ENCODE results near the gene LRCH1. TPM values are rescaled to one million over a fixed set of nuclear protein-coding genes. Genes with fewer than 3 reads are reported as not detected.

The LRCH1 gene
- total RNA-seq, 4 donors from 2014 or later = 5.0 to 20.4 (median 7.4) TPM

GRCh38 chr13:46526740-46527139 lies 26.2 kb upstream of the LRCH1 start:
- peaks cover 0 to 27% (median 3%) of the 10 kb centered on the region in 3 donors for H3K4me1 ChIP-seq
- no peak for TF ChIP-seq CTCF (IDR thresholded peaks at IDR 0.05)
- H3K4me3 ChIP-seq = no peak overlapping the region
- DNase-seq = no peak
- WGBS, 2 donors = 52 to 60% methylated on average over 3 of the region's 3 CpGs
- no peak overlapping the region for H3K27ac ChIP-seq
- H3K9me3 ChIP-seq = no peaks in the 10 kb centered on the region
- intact Hi-C loops (cut with DNase I) = no loop called here
- H3K27me3 ChIP-seq = peaks cover 0 to 27% (median 0%) of the 10 kb centered on the region in 4 donors
- H3K36me3 ChIP-seq = no peaks in the 10 kb centered on the region

GRCh38 chr13:46527237-46527636 lies 25.7 kb upstream of the LRCH1 start:
- TF ChIP-seq POLR2A (IDR thresholded peaks at IDR 0.05) (no peak), CTCF (IDR thresholded peaks at IDR 0.05) (no peak)
- WGBS, 2 donors = 49 to 70% methylated on average over 2 of the region's 2 CpGs
- H3K36me3 ChIP-seq = no peaks in the 10 kb centered on the region
- intact Hi-C loops (cut with DNase I) = no loop called here
- peaks cover 0 to 27% (median 0%) of the 10 kb centered on the region in 4 donors for H3K27me3 ChIP-seq
- H3K27ac ChIP-seq = no peak overlapping the region
- H3K9me3 ChIP-seq = no peaks in the 10 kb centered on the region
- H3K4me1 ChIP-seq = peaks cover 0 to 22% (median under 1%) of the 10 kb centered on the region in 3 donors
- DNase-seq = no peak
- H3K4me3 ChIP-seq = no peak overlapping the region

- TF ChIP-seq CTCF (IDR thresholded peaks at IDR 0.05) (no peak), POLR2A (IDR thresholded peaks at IDR 0.05) (no peak)
- DNase-seq = no peak
- intact Hi-C loops (cut with DNase I) = no loop called here
- Histone ChIP-seq H3K9me3 (no peaks in the 10 kb centered on the region), H3K4me3 (no peak overlapping the region), H3K4me1 (peaks cover 0 to 7% (median 0%) of the 10 kb centered on the region in 3 donors), H3K27ac (no peak overlapping the region), H3K27me3 (peaks cover 0 to 11% (median 0%) of the 10 kb centered on the region in 4 donors), H3K36me3 (no peaks in the 10 kb centered on the region)
- WGBS, 2 donors = 53 to 60% methylated on average over 4 of the region's 4 CpGs
These were observed 23.6 kb upstream of the LRCH1 start for GRCh38 chr13:46529216-46529919.

GRCh38 chr13:46530084-46530935 lies 22.7 kb upstream of the LRCH1 start:
- no peak overlapping the region for H3K4me3 ChIP-seq
- 46 to 58% methylated on average over 4 of the region's 4 CpGs for WGBS, 2 donors
- peaks cover 0 to 7% (median 0%) of the 10 kb centered on the region in 3 donors for H3K4me1 ChIP-seq
- no peak for TF ChIP-seq CTCF (IDR thresholded peaks at IDR 0.05)
- no peak for TF ChIP-seq POLR2A (IDR thresholded peaks at IDR 0.05)
- peaks cover 0 to 5% (median 0%) of the 10 kb centered on the region in 4 donors for H3K27me3 ChIP-seq
- peak overlapping the region in 1 of 4 donors; percentile 10 for H3K27ac ChIP-seq
- intact Hi-C loops (cut with DNase I) = no loop called here
- H3K9me3 ChIP-seq = no peaks in the 10 kb centered on the region
- no peak for DNase-seq
- no peaks in the 10 kb centered on the region for H3K36me3 ChIP-seq

- no peak for TF ChIP-seq POLR2A (IDR thresholded peaks at IDR 0.05)
- no peak for TF ChIP-seq CTCF (IDR thresholded peaks at IDR 0.05)
- no peak for DNase-seq
- no peaks in the 10 kb centered on the region for H3K36me3 ChIP-seq
- no peak overlapping the region for H3K27ac ChIP-seq
- 71 to 75% methylated on average over 3 of the region's 3 CpGs for WGBS, 2 donors
- H3K4me3 ChIP-seq = no peak overlapping the region
- intact Hi-C loops (cut with DNase I) = no loop called here
- no peaks in the 10 kb centered on the region for H3K9me3 ChIP-seq
- peaks cover 0 to 7% (median 0%) of the 10 kb centered on the region in 3 donors for H3K4me1 ChIP-seq
- no peaks in the 10 kb centered on the region for H3K27me3 ChIP-seq
These were observed 21.0 kb upstream of the LRCH1 start for GRCh38 chr13:46531953-46532352.
